OCI-LY1 (cell line): Measurements from ENCODE around the gene PLCXD3.

ENCODE experiments used
- H2AFZ ChIP-seq: fragments of 200-600 bp; sonication (generic), shearing (Covaris generic); 2 replicates; pipeline ENCODE4 v1.6.0; 2014; ENCODE audit warnings: antibody characterized with exemption, mild to moderate bottlenecking, low read length
- H3F3A ChIP-seq: fragments of 200-600 bp; sonication (generic), shearing (Covaris generic); 2 replicates; pipeline ENCODE4 v1.6.0; 2014; ENCODE audit warnings: mild to moderate bottlenecking, antibody characterized with exemption, low read length, moderate library complexity; ENCODE audit not compliant: insufficient read depth
- H3K27ac ChIP-seq: fragments of 200-600 bp; sonication (generic); 2 replicates; pipeline ENCODE4 v1.5.1; 2014; ENCODE audit warnings: low read length, mixed run types, mild to moderate bottlenecking, low read depth; ENCODE audit not compliant: poor library complexity, severe bottlenecking
- H3K27me3 ChIP-seq: fragments of 200-600 bp; sonication (generic); 2 replicates; pipeline ENCODE4 v1.6.0; 2014; ENCODE audit warnings: antibody characterized with exemption, mild to moderate bottlenecking, low read length, moderate library complexity; ENCODE audit not compliant: insufficient read depth
- H3K36me3 ChIP-seq: fragments of 200-600 bp; sonication (generic); 2 replicates; pipeline ENCODE4 v1.6.1; 2014; ENCODE audit warnings: mild to moderate bottlenecking, antibody characterized with exemption, low read length, moderate library complexity, mixed read lengths; ENCODE audit not compliant: insufficient read depth
- H3K4me1 ChIP-seq: fragments of 200-600 bp; sonication (generic); 2 replicates; pipeline ENCODE4 v1.5.1; 2014; ENCODE audit warnings: mild to moderate bottlenecking, low read length, moderate library complexity; ENCODE audit not compliant: insufficient read depth, severe bottlenecking
- H3K4me2 ChIP-seq: fragments of 200-600 bp; sonication (generic), shearing (Covaris generic); 2 replicates; pipeline ENCODE4 v1.6.1; 2014; ENCODE audit warnings: low read length
- H3K4me3 ChIP-seq: fragments of 200-600 bp; sonication (generic); 2 replicates; pipeline ENCODE4 v1.5.1; 2014; ENCODE audit warnings: low read length, low read depth, mild to moderate bottlenecking, mixed read lengths; ENCODE audit not compliant: poor library complexity, severe bottlenecking
- H3K79me2 ChIP-seq: fragments of 200-600 bp; shearing (Covaris generic); 2 replicates; pipeline ENCODE4 v1.6.1; 2016; ENCODE audit warnings: mixed run types, low read length, mixed read lengths; ENCODE audit not compliant: insufficient read depth
- H3K9ac ChIP-seq: fragments of 200-600 bp; sonication (generic), shearing (Covaris generic); 2 replicates; pipeline ENCODE4 v1.6.1; 2014; ENCODE audit warnings: mild to moderate bottlenecking, low read length, mixed read lengths
- H3K9me2 ChIP-seq: fragments of 200-600 bp; sonication (generic), shearing (Covaris generic); 2 replicates; pipeline ENCODE4 v1.6.1; 2014; ENCODE audit warnings: low read depth, mild to moderate bottlenecking, low read length, mixed read lengths
- H3K9me3 ChIP-seq: fragments of 200-600 bp; shearing (Covaris generic); 2 replicates; pipeline ENCODE4 v1.6.1; 2014; ENCODE audit warnings: low read length, mixed read lengths
- H4K20me1 ChIP-seq: fragments of 200-600 bp; sonication (generic), shearing (Covaris generic); 2 replicates; pipeline ENCODE4 v1.6.0; 2016; ENCODE audit warnings: mild to moderate bottlenecking, low read length; ENCODE audit not compliant: insufficient read depth
- EZH2 ChIP-seq: fragments of 200-600 bp; sonication (generic), shearing (Covaris generic); IDR thresholded peaks from 2 replicates; pipeline ENCODE4 v1.8.0; 2017; ENCODE audit warnings: borderline replicate concordance, mixed run types, mild to moderate bottlenecking, antibody characterized with exemption, low read length, moderate library complexity, mixed read lengths
- TF ChIP-seq, protein P1 (sequence below): fragments of 200-600 bp; sonication (generic), shearing (Covaris generic); IDR thresholded peaks from 2 replicates; pipeline ENCODE4 v1.5.1; 2017; ENCODE audit warnings: mild to moderate bottlenecking, antibody characterized with exemption, low read length, moderate library complexity, mixed read lengths

Gene PLCXD3

GRCh38 chr5:41338136-41338675, 172.2 kb downstream of the PLCXD3 start:
- Histone ChIP-seq H3K4me2 (no peak overlapping the region), H4K20me1 (no peaks in the 10 kb centered on the region), H3K27ac (no peak overlapping the region), H3K9ac (no peak overlapping the region), H3F3A (no peaks in the 10 kb centered on the region), H3K36me3 (no peaks in the 10 kb centered on the region), H2AFZ (no peak overlapping the region), H3K4me1 (no peaks in the 10 kb centered on the region), H3K27me3 (no peaks in the 10 kb centered on the region), H3K79me2 (no peaks in the 10 kb centered on the region), H3K4me3 (no peak overlapping the region), H3K9me2 (no peaks in the 10 kb centered on the region), H3K9me3 (no peaks in the 10 kb centered on the region)
- TF ChIP-seq, protein P1, sequence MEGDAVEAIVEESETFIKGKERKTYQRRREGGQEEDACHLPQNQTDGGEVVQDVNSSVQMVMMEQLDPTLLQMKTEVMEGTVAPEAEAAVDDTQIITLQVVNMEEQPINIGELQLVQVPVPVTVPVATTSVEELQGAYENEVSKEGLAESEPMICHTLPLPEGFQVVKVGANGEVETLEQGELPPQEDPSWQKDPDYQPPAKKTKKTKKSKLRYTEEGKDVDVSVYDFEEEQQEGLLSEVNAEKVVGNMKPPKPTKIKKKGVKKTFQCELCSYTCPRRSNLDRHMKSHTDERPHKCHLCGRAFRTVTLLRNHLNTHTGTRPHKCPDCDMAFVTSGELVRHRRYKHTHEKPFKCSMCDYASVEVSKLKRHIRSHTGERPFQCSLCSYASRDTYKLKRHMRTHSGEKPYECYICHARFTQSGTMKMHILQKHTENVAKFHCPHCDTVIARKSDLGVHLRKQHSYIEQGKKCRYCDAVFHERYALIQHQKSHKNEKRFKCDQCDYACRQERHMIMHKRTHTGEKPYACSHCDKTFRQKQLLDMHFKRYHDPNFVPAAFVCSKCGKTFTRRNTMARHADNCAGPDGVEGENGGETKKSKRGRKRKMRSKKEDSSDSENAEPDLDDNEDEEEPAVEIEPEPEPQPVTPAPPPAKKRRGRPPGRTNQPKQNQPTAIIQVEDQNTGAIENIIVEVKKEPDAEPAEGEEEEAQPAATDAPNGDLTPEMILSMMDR = no peak
- no peak for TF ChIP-seq EZH2

DNA sequence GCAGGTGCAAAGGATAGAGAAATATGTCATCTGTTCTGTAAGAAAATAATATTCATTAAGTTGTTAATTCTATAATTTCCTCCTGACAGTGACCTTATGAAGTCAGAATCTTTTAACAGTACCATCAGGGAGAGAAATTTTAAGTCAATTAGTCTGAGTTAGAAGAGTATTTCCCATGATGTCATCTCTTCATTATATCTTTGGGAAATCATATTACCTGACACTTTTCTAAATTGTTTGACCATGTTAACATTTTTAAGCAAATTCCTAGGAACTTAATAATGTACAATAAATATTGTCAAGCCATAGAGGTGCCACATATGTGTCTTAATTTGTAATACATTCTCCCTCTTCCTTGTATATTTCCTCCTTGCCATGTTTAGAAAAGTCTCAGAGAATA, 172.7 kb downstream of the PLCXD3 start:
- no peaks in the 10 kb centered on the region for H3K36me3 ChIP-seq
- H3K9me3 ChIP-seq = no peaks in the 10 kb centered on the region
- H3K27ac ChIP-seq = no peak overlapping the region
- H3K4me2 ChIP-seq = no peak overlapping the region
- H3K27me3 ChIP-seq = no peaks in the 10 kb centered on the region
- TF ChIP-seq, protein P1 = no peak
- no peak for TF ChIP-seq EZH2
- no peaks in the 10 kb centered on the region for H3K79me2 ChIP-seq
- H4K20me1 ChIP-seq = no peaks in the 10 kb centered on the region
- no peak overlapping the region for H3K9ac ChIP-seq
- H3K4me3 ChIP-seq = no peak overlapping the region
- no peaks in the 10 kb centered on the region for H3F3A ChIP-seq
- H3K4me1 ChIP-seq = no peaks in the 10 kb centered on the region
- no peaks in the 10 kb centered on the region for H3K9me2 ChIP-seq
- H2AFZ ChIP-seq = no peak overlapping the region

- Histone ChIP-seq H3K27ac (no peak overlapping the region), H3F3A (no peaks in the 10 kb centered on the region), H3K4me2 (no peak overlapping the region), H3K36me3 (no peaks in the 10 kb centered on the region), H3K4me3 (no peak overlapping the region), H2AFZ (no peak overlapping the region), H3K79me2 (no peaks in the 10 kb centered on the region), H3K4me1 (no peaks in the 10 kb centered on the region), H3K9ac (no peak overlapping the region), H4K20me1 (no peaks in the 10 kb centered on the region), H3K9me3 (no peaks in the 10 kb centered on the region), H3K27me3 (no peaks in the 10 kb centered on the region), H3K9me2 (no peaks in the 10 kb centered on the region)
- TF ChIP-seq EZH2 = no peak
- TF ChIP-seq, protein P1 = no peak
Measured at GRCh38 chr5:41337216-41337615, 173.2 kb downstream of the PLCXD3 start.
